Keratinocyte (primary cell): ENCODE data around the gene ABHD17B. TPM values are rescaled to one million over a fixed set of nuclear protein-coding genes. Genes with fewer than 3 reads are reported as not detected.

Source experiments
- DNase-seq: peaks from one replicate; pipeline ENCODE4 v3.0.0-alpha.2; 2011; ENCODE audit warnings: low read depth, missing footprints, low spot score
- FAIRE-seq: peaks from 2 replicates; lab custom pipeline; 2011; peaks lifted over from hg19 to GRCh38; lab: Jason Lieb, UNC
- H2AFZ ChIP-seq: 2 replicates; pipeline ENCODE4 v1.6.0; 2012; ENCODE audit warnings: low read length, control low read depth, inconsistent platforms; ENCODE audit not compliant: control insufficient read depth
- H3K27ac ChIP-seq: 2 replicates; pipeline ENCODE4 v1.5.1; 2011; ENCODE audit warnings: low read length; ENCODE audit not compliant: control insufficient read depth, insufficient read depth
- H3K27me3 ChIP-seq: 3 replicates; pipeline ENCODE4 v1.6.0; 2011; ENCODE audit warnings: low read length; ENCODE audit not compliant: control insufficient read depth, insufficient read depth; ENCODE audit errors: extremely low read depth
- H3K36me3 ChIP-seq, 2 experiments: 2 replicates in 1 of 2; 3 replicates in 1 of 2; pipeline ENCODE4 v1.5.1; 2011; ENCODE audit warnings: low read length in 2 of 2, mild to moderate bottlenecking in 1 of 2; ENCODE audit not compliant: control insufficient read depth in 2 of 2, insufficient read depth in 2 of 2; ENCODE audit errors: extremely low read depth in 1 of 2
- H3K4me1 ChIP-seq: 3 replicates; pipeline ENCODE4 v1.5.1; 2011; ENCODE audit warnings: low read length; ENCODE audit not compliant: control insufficient read depth, insufficient read depth; ENCODE audit errors: extremely low read depth
- H3K4me2 ChIP-seq: 3 replicates; pipeline ENCODE4 v1.6.0; 2011; ENCODE audit warnings: low read depth, low read length; ENCODE audit not compliant: control insufficient read depth, insufficient read depth; ENCODE audit errors: extremely low read depth
- H3K4me3 ChIP-seq, 3 experiments: fragments of 200-600 bp in 1 of 3; sonication (generic) in 1 of 3; 2 replicates in 2 of 3; 3 replicates in 1 of 3; pipeline ENCODE4 v1.5.1; 2011 to 2016; ENCODE audit warnings: low read length in 3 of 3, mild to moderate bottlenecking in 3 of 3, control low read depth in 2 of 3, inconsistent platforms in 1 of 3, low read depth in 1 of 3, mixed read lengths in 1 of 3, mixed run types in 1 of 3, moderate library complexity in 1 of 3; ENCODE audit not compliant: control insufficient read depth in 2 of 3, insufficient read depth in 2 of 3; ENCODE audit errors: extremely low read depth in 1 of 3
- H3K79me2 ChIP-seq: 2 replicates; pipeline ENCODE4 v1.6.0; 2012; ENCODE audit warnings: low read length; ENCODE audit not compliant: control insufficient read depth, insufficient read depth
- H3K9ac ChIP-seq: 3 replicates; pipeline ENCODE4 v1.6.0; 2011; ENCODE audit warnings: low read length; ENCODE audit not compliant: control insufficient read depth, insufficient read depth; ENCODE audit errors: extremely low read depth
- H3K9me1 ChIP-seq: 3 replicates; pipeline ENCODE4 v1.6.0; 2011; ENCODE audit warnings: low read length; ENCODE audit not compliant: control insufficient read depth, insufficient read depth; ENCODE audit errors: extremely low read depth
- H3K9me3 ChIP-seq: 2 replicates; pipeline ENCODE4 v1.5.1; 2012; ENCODE audit warnings: low read depth, low read length; ENCODE audit not compliant: control insufficient read depth
- H4K20me1 ChIP-seq: 3 replicates; pipeline ENCODE4 v1.6.0; 2011; ENCODE audit warnings: low read length; ENCODE audit not compliant: control insufficient read depth, insufficient read depth; ENCODE audit errors: extremely low read depth
- CTCF ChIP-seq, 3 experiments: IDR thresholded peaks in 1 of 3; conservative IDR thresholded peaks in 1 of 3; optimal IDR thresholded peaks in 1 of 3; 2 replicates in 2 of 3; 3 replicates in 1 of 3; pipeline versions ENCODE3 to v1.5.1; 2011; ENCODE audit warnings: low read length in 3 of 3, mild to moderate bottlenecking in 3 of 3, moderate library complexity in 2 of 3, control low read depth in 1 of 3, inconsistent platforms in 1 of 3; ENCODE audit not compliant: insufficient read depth in 2 of 3; ENCODE audit errors: extremely low read depth in 1 of 3
- EZH2 ChIP-seq: IDR thresholded peaks from one replicate; pipeline ENCODE4 v1.6.1; 2012; ENCODE audit warnings: inconsistent platforms, mild to moderate bottlenecking, low read length, moderate library complexity
- dilution Hi-C: fragments of 300-500 bp; cut with MboI; formaldehyde crosslinking; loops from one replicate; pipeline ENCODE4 v1.7.0; 2020; ENCODE audit warnings: low sequenced_read_pairs; ENCODE audit not compliant: extremely low pct_ligation_motif_present
- polyA plus RNA-seq, 5 experiments: library from polyadenylated mRNA; depleted of rRNA in 3 of 5; stranded (reverse) in 3 of 5; stranded (forward) in 1 of 5; unstranded in 1 of 5; fragments of >200 nt; gene quantifications; 1 replicate in 1 of 5; 2 replicates in 3 of 5; 3 replicates in 1 of 5; pipeline versions ENCODE4 v1.2.1 to v1.2.3, GENCODE V29; 2011 to 2012; ENCODE audit warnings: missing spikeins in 2 of 5, low read depth in 1 of 5, low replicate concordance in 1 of 5

Gene ABHD17B
- polyA plus RNA-seq, 1 donor (not counting 4 experiments of a cell fraction or from before 2014, with no cell fraction given), result 16.3 TPM

GRCh38 chr9:71928376-71928775 is 17.4 kb upstream of the ABHD17B start:
- DNase-seq (no peak), FAIRE-seq (no peak)
- H3K4me3 ChIP-seq, result no peak overlapping the region
- TF ChIP-seq EZH2, result no peak
- TF ChIP-seq CTCF (optimal IDR thresholded peaks at IDR 0.05 in 1 of 3, IDR thresholded peaks at IDR 0.05 in 1 of 3, conservative IDR thresholded peaks at IDR 0.05 in 1 of 3; ENCODE audit: extremely low read depth in 1 of 3, insufficient read depth in 2 of 3, low read length in 3 of 3), result no peak
- H3K9me1 ChIP-seq, result no peaks in the 10 kb centered on the region
- H4K20me1 ChIP-seq, result no peaks in the 10 kb centered on the region
- H3K4me1 ChIP-seq, result peaks cover 15% of the 10 kb centered on the region
- peak overlapping the region; percentile 68 for H3K27ac ChIP-seq
- no peak overlapping the region for H3K9ac ChIP-seq
- no peaks in the 10 kb centered on the region for H3K27me3 ChIP-seq
- no peak overlapping the region for H2AFZ ChIP-seq
- H3K4me2 ChIP-seq, result no peak overlapping the region
- H3K79me2 ChIP-seq, result peaks cover 18% of the 10 kb centered on the region
- no peaks in the 10 kb centered on the region for H3K36me3 ChIP-seq
- H3K9me3 ChIP-seq, result no peaks in the 10 kb centered on the region
- dilution Hi-C loops, result no loop called here

GRCh38 chr9:71925834-71926233 is 14.8 kb upstream of the ABHD17B start:
- FAIRE-seq (no peak), DNase-seq (no peak)
- H3K9me3 ChIP-seq, result no peaks in the 10 kb centered on the region
- H3K79me2 ChIP-seq, result peaks cover 27% of the 10 kb centered on the region
- dilution Hi-C loops, result no loop called here
- H3K9ac ChIP-seq, result no peak overlapping the region
- no peak overlapping the region for H3K27ac ChIP-seq
- TF ChIP-seq CTCF (optimal IDR thresholded peaks at IDR 0.05 in 1 of 3, IDR thresholded peaks at IDR 0.05 in 1 of 3, conservative IDR thresholded peaks at IDR 0.05 in 1 of 3; ENCODE audit: extremely low read depth in 1 of 3, insufficient read depth in 2 of 3, low read length in 3 of 3) (no peak), EZH2 (no peak)
- H3K27me3 ChIP-seq, result no peaks in the 10 kb centered on the region
- H3K9me1 ChIP-seq, result no peaks in the 10 kb centered on the region
- no peak overlapping the region for H2AFZ ChIP-seq
- H3K4me2 ChIP-seq, result no peak overlapping the region
- H3K4me1 ChIP-seq, result peaks cover 21% of the 10 kb centered on the region
- H3K36me3 ChIP-seq, result no peaks in the 10 kb centered on the region
- H3K4me3 ChIP-seq, result no peak overlapping the region
- H4K20me1 ChIP-seq, result no peaks in the 10 kb centered on the region
